ENCODE data around the gene MEGF9. TPM values are rescaled to one million over a fixed set of nuclear protein-coding genes. Genes with fewer than 3 reads are reported as not detected.

The MEGF9 gene
- total RNA-seq, 1 donor from 2014 or later, result 9.0 TPM

GRCh38 chr9:120593955-120594277, 120.4 kb downstream of the MEGF9 start:
- no peak overlapping the region for H3K4me3 Mint-ChIP-seq
- no peaks in the 10 kb centered on the region for H3K27me3 Mint-ChIP-seq
- no peaks in the 10 kb centered on the region for H3K4me1 Mint-ChIP-seq
- ATAC-seq (ENCODE audit: low read depth), result no peak
- intact Hi-C loops (cut with micrococcal nuclease), result no loop called here
- DNase-seq, result no peak
- ChIA-PET CTCF (no interaction called here), POLR2A (no interaction called here)
- no peaks in the 10 kb centered on the region for H3K36me3 Mint-ChIP-seq (ENCODE audit: low read depth)
- no peaks in the 10 kb centered on the region for H3K9me3 Mint-ChIP-seq
- H3K27ac Mint-ChIP-seq, result no peak overlapping the region
- TF ChIP-seq CTCF (IDR thresholded peaks at IDR 0.05), result no peak

GRCh38 chr9:120593250-120593954, 120.9 kb downstream of the MEGF9 start:
- DNase-seq, result no peak
- no peak for ATAC-seq (ENCODE audit: low read depth)
- Mint-ChIP-seq H3K27ac (no peak overlapping the region), H3K27me3 (no peaks in the 10 kb centered on the region), H3K4me1 (no peaks in the 10 kb centered on the region), H3K36me3 (ENCODE audit: low read depth) (no peaks in the 10 kb centered on the region), H3K9me3 (no peaks in the 10 kb centered on the region), H3K4me3 (no peak overlapping the region)
- intact Hi-C loops (cut with micrococcal nuclease), result no loop called here
- CTCF ChIA-PET, result no interaction called here
- POLR2A ChIA-PET, result no interaction called here
- TF ChIP-seq CTCF (IDR thresholded peaks at IDR 0.05), result no peak

GRCh38 chr9:120592210-120592609, 122.1 kb downstream of the MEGF9 start:
- H3K36me3 Mint-ChIP-seq (ENCODE audit: low read depth), result no peaks in the 10 kb centered on the region
- H3K4me1 Mint-ChIP-seq, result no peaks in the 10 kb centered on the region
- intact Hi-C loops (cut with micrococcal nuclease), result no loop called here
- CTCF ChIA-PET, result no interaction called here
- H3K27ac Mint-ChIP-seq, result no peak overlapping the region
- TF ChIP-seq CTCF (IDR thresholded peaks at IDR 0.05), result no peak
- no peak overlapping the region for H3K4me3 Mint-ChIP-seq
- ATAC-seq (ENCODE audit: low read depth), result no peak
- POLR2A ChIA-PET, result no interaction called here
- DNase-seq, result no peak
- no peaks in the 10 kb centered on the region for H3K9me3 Mint-ChIP-seq
- no peaks in the 10 kb centered on the region for H3K27me3 Mint-ChIP-seq

- Mint-ChIP-seq H3K27me3 (no peaks in the 10 kb centered on the region), H3K4me1 (peaks cover 16% of the 10 kb centered on the region), H3K36me3 (ENCODE audit: low read depth) (no peaks in the 10 kb centered on the region), H3K9me3 (no peaks in the 10 kb centered on the region), H3K4me3 (no peak overlapping the region), H3K27ac (no peak overlapping the region)
- TF ChIP-seq CTCF (IDR thresholded peaks at IDR 0.05), result no peak
- ChIA-PET CTCF (no interaction called here), POLR2A (no interaction called here)
- no peak for DNase-seq
- intact Hi-C loops (cut with micrococcal nuclease), result no loop called here
- no peak for ATAC-seq (ENCODE audit: low read depth)
These were observed 126.9 kb downstream of the MEGF9 start for GRCh38 chr9:120587328-120587727.

DNA sequence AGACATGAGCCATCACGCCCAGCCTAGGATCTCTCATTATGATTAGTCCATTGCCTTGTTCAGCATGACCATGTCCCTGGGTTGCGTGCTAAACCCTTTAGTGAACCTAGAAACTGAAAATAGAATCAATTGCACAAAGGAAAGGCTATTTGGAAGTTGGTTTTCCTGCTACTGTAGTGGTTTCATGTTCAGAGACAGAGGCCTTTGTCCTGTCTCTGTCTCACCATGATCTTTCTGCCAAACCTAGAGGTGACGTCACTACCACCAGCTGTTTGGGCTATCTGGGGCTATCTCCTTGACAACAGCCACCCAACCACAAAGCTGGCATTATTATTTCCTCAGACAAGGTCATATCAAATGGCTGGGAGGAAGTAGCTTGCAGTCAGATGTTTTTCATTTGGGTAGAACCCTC, 130.3 kb downstream of the MEGF9 start:
- Mint-ChIP-seq H3K36me3 (ENCODE audit: low read depth) (peaks cover 7% of the 10 kb centered on the region), H3K9me3 (no peaks in the 10 kb centered on the region), H3K4me3 (peak overlapping the region; percentile 56), H3K4me1 (peaks cover 41% of the 10 kb centered on the region), H3K27ac (peak overlapping the region; percentile 73), H3K27me3 (no peaks in the 10 kb centered on the region)
- CTCF ChIA-PET, result no interaction called here
- peak; percentile 37 for ATAC-seq (ENCODE audit: low read depth)
- POLR2A ChIA-PET, result no interaction called here
- intact Hi-C loops (cut with micrococcal nuclease), result loop anchor here (5.0 kb wide), 1 partner anchor 343 kb away; the partner anchor contains the start of gene TRAF1
- peak; percentile 25 for DNase-seq
- TF ChIP-seq CTCF (IDR thresholded peaks at IDR 0.05), result no peak

Data from activated B cell treated with CpG ODN at 0.5 μM for 24 hours (primary cell).